OCI-LY1 (cell line): Measurements from ENCODE around the gene NHSL2.

Experiments
- H2AFZ ChIP-seq: fragments of 200-600 bp; sonication (generic), shearing (Covaris generic); 2 replicates; pipeline ENCODE4 v1.6.0; 2014; ENCODE audit warnings: antibody characterized with exemption, mild to moderate bottlenecking, low read length
- H3F3A ChIP-seq: fragments of 200-600 bp; sonication (generic), shearing (Covaris generic); 2 replicates; pipeline ENCODE4 v1.6.0; 2014; ENCODE audit warnings: mild to moderate bottlenecking, antibody characterized with exemption, low read length, moderate library complexity; ENCODE audit not compliant: insufficient read depth
- H3K27ac ChIP-seq: fragments of 200-600 bp; sonication (generic); 2 replicates; pipeline ENCODE4 v1.5.1; 2014; ENCODE audit warnings: low read length, mixed run types, mild to moderate bottlenecking, low read depth; ENCODE audit not compliant: poor library complexity, severe bottlenecking
- H3K27me3 ChIP-seq: fragments of 200-600 bp; sonication (generic); 2 replicates; pipeline ENCODE4 v1.6.0; 2014; ENCODE audit warnings: antibody characterized with exemption, mild to moderate bottlenecking, low read length, moderate library complexity; ENCODE audit not compliant: insufficient read depth
- H3K36me3 ChIP-seq: fragments of 200-600 bp; sonication (generic); 2 replicates; pipeline ENCODE4 v1.6.1; 2014; ENCODE audit warnings: mild to moderate bottlenecking, antibody characterized with exemption, low read length, moderate library complexity, mixed read lengths; ENCODE audit not compliant: insufficient read depth
- H3K4me1 ChIP-seq: fragments of 200-600 bp; sonication (generic); 2 replicates; pipeline ENCODE4 v1.5.1; 2014; ENCODE audit warnings: mild to moderate bottlenecking, low read length, moderate library complexity; ENCODE audit not compliant: insufficient read depth, severe bottlenecking
- H3K4me2 ChIP-seq: fragments of 200-600 bp; sonication (generic), shearing (Covaris generic); 2 replicates; pipeline ENCODE4 v1.6.1; 2014; ENCODE audit warnings: low read length
- H3K4me3 ChIP-seq: fragments of 200-600 bp; sonication (generic); 2 replicates; pipeline ENCODE4 v1.5.1; 2014; ENCODE audit warnings: low read length, low read depth, mild to moderate bottlenecking, mixed read lengths; ENCODE audit not compliant: poor library complexity, severe bottlenecking
- H3K79me2 ChIP-seq: fragments of 200-600 bp; shearing (Covaris generic); 2 replicates; pipeline ENCODE4 v1.6.1; 2016; ENCODE audit warnings: mixed run types, low read length, mixed read lengths; ENCODE audit not compliant: insufficient read depth
- H3K9ac ChIP-seq: fragments of 200-600 bp; sonication (generic), shearing (Covaris generic); 2 replicates; pipeline ENCODE4 v1.6.1; 2014; ENCODE audit warnings: mild to moderate bottlenecking, low read length, mixed read lengths
- H3K9me2 ChIP-seq: fragments of 200-600 bp; sonication (generic), shearing (Covaris generic); 2 replicates; pipeline ENCODE4 v1.6.1; 2014; ENCODE audit warnings: low read depth, mild to moderate bottlenecking, low read length, mixed read lengths
- H3K9me3 ChIP-seq: fragments of 200-600 bp; shearing (Covaris generic); 2 replicates; pipeline ENCODE4 v1.6.1; 2014; ENCODE audit warnings: low read length, mixed read lengths
- H4K20me1 ChIP-seq: fragments of 200-600 bp; sonication (generic), shearing (Covaris generic); 2 replicates; pipeline ENCODE4 v1.6.0; 2016; ENCODE audit warnings: mild to moderate bottlenecking, low read length; ENCODE audit not compliant: insufficient read depth
- EZH2 ChIP-seq: fragments of 200-600 bp; sonication (generic), shearing (Covaris generic); IDR thresholded peaks from 2 replicates; pipeline ENCODE4 v1.8.0; 2017; ENCODE audit warnings: borderline replicate concordance, mixed run types, mild to moderate bottlenecking, antibody characterized with exemption, low read length, moderate library complexity, mixed read lengths
- TF ChIP-seq, protein P1 (sequence below): fragments of 200-600 bp; sonication (generic), shearing (Covaris generic); IDR thresholded peaks from 2 replicates; pipeline ENCODE4 v1.5.1; 2017; ENCODE audit warnings: mild to moderate bottlenecking, antibody characterized with exemption, low read length, moderate library complexity, mixed read lengths

NHSL2 gene

DNA sequence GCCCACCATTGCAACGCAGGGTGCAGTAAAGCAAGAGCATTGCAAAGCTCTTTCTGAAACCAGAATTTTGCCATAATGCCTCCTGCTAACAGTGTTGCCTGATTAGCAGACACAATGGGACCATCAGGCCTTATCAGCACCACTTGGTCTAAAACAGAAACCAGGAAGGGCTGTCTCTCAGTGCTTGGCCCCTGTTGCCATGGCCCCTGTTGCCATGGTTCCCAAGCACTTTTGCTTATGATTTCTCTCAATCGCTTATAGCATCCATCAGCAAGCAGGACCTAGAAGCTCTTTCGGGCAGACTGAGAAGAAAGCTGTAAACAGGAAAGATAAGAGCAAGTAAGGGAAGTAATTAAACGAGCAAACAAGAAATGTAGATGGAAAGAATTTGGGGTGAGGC is 184.2 kb downstream of the NHSL2 start:
- no peak overlapping the region for H3K9ac ChIP-seq
- no peaks in the 10 kb centered on the region for H4K20me1 ChIP-seq
- H3K27me3 ChIP-seq, result no peaks in the 10 kb centered on the region
- H3K4me2 ChIP-seq, result no peak overlapping the region
- no peak overlapping the region for H3K27ac ChIP-seq
- H3K4me3 ChIP-seq, result no peak overlapping the region
- H2AFZ ChIP-seq, result no peak overlapping the region
- H3K36me3 ChIP-seq, result no peaks in the 10 kb centered on the region
- H3K9me2 ChIP-seq, result no peaks in the 10 kb centered on the region
- TF ChIP-seq, protein P1, sequence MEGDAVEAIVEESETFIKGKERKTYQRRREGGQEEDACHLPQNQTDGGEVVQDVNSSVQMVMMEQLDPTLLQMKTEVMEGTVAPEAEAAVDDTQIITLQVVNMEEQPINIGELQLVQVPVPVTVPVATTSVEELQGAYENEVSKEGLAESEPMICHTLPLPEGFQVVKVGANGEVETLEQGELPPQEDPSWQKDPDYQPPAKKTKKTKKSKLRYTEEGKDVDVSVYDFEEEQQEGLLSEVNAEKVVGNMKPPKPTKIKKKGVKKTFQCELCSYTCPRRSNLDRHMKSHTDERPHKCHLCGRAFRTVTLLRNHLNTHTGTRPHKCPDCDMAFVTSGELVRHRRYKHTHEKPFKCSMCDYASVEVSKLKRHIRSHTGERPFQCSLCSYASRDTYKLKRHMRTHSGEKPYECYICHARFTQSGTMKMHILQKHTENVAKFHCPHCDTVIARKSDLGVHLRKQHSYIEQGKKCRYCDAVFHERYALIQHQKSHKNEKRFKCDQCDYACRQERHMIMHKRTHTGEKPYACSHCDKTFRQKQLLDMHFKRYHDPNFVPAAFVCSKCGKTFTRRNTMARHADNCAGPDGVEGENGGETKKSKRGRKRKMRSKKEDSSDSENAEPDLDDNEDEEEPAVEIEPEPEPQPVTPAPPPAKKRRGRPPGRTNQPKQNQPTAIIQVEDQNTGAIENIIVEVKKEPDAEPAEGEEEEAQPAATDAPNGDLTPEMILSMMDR, result no peak
- no peak for TF ChIP-seq EZH2
- no peaks in the 10 kb centered on the region for H3K9me3 ChIP-seq
- H3K4me1 ChIP-seq, result no peaks in the 10 kb centered on the region
- H3F3A ChIP-seq, result no peaks in the 10 kb centered on the region
- no peaks in the 10 kb centered on the region for H3K79me2 ChIP-seq

DNA sequence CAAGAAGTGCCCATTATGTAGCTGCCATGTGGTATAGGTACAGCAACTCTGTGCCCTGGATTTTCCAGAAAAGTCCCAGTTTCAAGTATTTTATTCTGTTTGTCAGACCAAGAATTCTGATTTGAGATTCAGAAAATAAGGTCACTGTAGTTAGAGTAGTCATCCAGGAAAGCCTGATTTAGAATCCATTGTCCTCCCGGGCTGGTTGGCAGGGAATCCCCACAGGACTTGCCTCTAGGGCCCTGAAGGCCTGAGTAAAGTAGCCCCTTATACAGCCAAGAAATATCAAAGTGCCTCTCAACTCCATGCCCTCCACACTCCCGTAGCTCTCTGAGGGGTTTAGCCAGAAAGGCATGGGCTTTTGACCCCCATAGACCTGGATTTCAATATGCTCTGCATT is 184.7 kb downstream of the NHSL2 start:
- H3K79me2 ChIP-seq, result no peaks in the 10 kb centered on the region
- no peaks in the 10 kb centered on the region for H3K9me3 ChIP-seq
- no peaks in the 10 kb centered on the region for H3F3A ChIP-seq
- no peaks in the 10 kb centered on the region for H3K9me2 ChIP-seq
- no peaks in the 10 kb centered on the region for H3K36me3 ChIP-seq
- TF ChIP-seq, protein P1, result no peak
- TF ChIP-seq EZH2, result no peak
- no peaks in the 10 kb centered on the region for H3K4me1 ChIP-seq
- H2AFZ ChIP-seq, result no peak overlapping the region
- H3K4me3 ChIP-seq, result no peak overlapping the region
- no peaks in the 10 kb centered on the region for H4K20me1 ChIP-seq
- H3K4me2 ChIP-seq, result no peak overlapping the region
- no peak overlapping the region for H3K27ac ChIP-seq
- H3K9ac ChIP-seq, result no peak overlapping the region
- no peaks in the 10 kb centered on the region for H3K27me3 ChIP-seq

DNA sequence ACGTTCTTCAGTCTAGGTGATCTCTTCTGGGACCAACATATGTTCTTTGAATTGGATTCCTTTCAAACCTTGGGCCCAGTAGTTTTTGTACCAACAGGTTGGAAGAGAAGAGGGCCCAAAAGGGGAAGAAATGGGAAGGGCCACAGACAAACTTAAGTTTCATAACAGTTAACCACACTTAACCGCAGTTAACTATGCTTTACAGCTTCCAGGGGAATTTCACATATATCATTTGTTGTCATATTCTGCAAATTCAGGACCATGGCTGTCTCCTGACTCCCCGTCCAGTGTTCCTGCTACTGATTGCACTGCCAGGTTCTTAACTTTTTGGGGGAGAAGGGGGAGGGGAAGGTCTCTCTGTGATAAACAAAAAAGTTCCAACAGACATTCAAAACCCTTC is 186.5 kb downstream of the NHSL2 start:
- TF ChIP-seq EZH2, result no peak
- TF ChIP-seq, protein P1, result no peak
- H3K4me1 ChIP-seq, result no peaks in the 10 kb centered on the region
- no peaks in the 10 kb centered on the region for H3K9me2 ChIP-seq
- H3K27ac ChIP-seq, result no peak overlapping the region
- H3K4me3 ChIP-seq, result no peak overlapping the region
- H3K27me3 ChIP-seq, result no peaks in the 10 kb centered on the region
- no peaks in the 10 kb centered on the region for H3K36me3 ChIP-seq
- H3F3A ChIP-seq, result no peaks in the 10 kb centered on the region
- H3K9me3 ChIP-seq, result no peaks in the 10 kb centered on the region
- no peak overlapping the region for H2AFZ ChIP-seq
- H3K4me2 ChIP-seq, result no peak overlapping the region
- H4K20me1 ChIP-seq, result no peaks in the 10 kb centered on the region
- H3K79me2 ChIP-seq, result no peaks in the 10 kb centered on the region
- no peak overlapping the region for H3K9ac ChIP-seq
